NB4 (cell line): ENCODE results near the gene SLC39A11.
A peak's percentile ranks its signal among the peaks of the same experiment; 100 is the strongest.

Experiments
- DNase-seq: peaks from one replicate; pipeline ENCODE4 v3.0.0; 2010; ENCODE audit warnings: low read depth
- H3K4me3 ChIP-seq: one replicate; pipeline ENCODE4 v1.5.1; 2011; ENCODE audit warnings: mild to moderate bottlenecking, low read depth, low read length, moderate library complexity
- CTCF ChIP-seq: IDR thresholded peaks from one replicate; pipeline ENCODE4 v1.5.1; 2012; ENCODE audit warnings: low read depth, low read length
- MAX ChIP-seq: IDR thresholded peaks from 2 replicates; pipeline ENCODE4 v1.6.1; 2011; ENCODE audit warnings: low read depth, low read length
- MYC ChIP-seq: IDR thresholded peaks from 2 replicates; pipeline ENCODE4 v1.6.1; 2011; ENCODE audit warnings: low read depth, low read length
- POLR2A ChIP-seq: IDR thresholded peaks from 2 replicates; pipeline ENCODE4 v1.6.1; 2011; ENCODE audit warnings: mild to moderate bottlenecking; ENCODE audit not compliant: insufficient read length; ENCODE audit errors: extremely low read depth

The SLC39A11 gene

GRCh38 chr17:72982680-72983079, 109.8 kb downstream of the SLC39A11 start:
- TF ChIP-seq POLR2A, result no peak
- TF ChIP-seq CTCF, result no peak
- no peak for TF ChIP-seq MYC
- TF ChIP-seq MAX, result no peak
- DNase-seq, result no peak
- H3K4me3 ChIP-seq, result no peak overlapping the region

- TF ChIP-seq MYC, result no peak
- DNase-seq, result peak; percentile 30
- H3K4me3 ChIP-seq, result peak overlapping the region; percentile 2
Observed at GRCh38 chr17:72978593-72979218, 113.8 kb downstream of the SLC39A11 start.

GRCh38 chr17:72977771-72978417, 114.6 kb downstream of the SLC39A11 start:
- TF ChIP-seq MAX, result no peak
- TF ChIP-seq POLR2A, result no peak
- no peak for TF ChIP-seq MYC
- TF ChIP-seq CTCF, result no peak
- H3K4me3 ChIP-seq, result peak overlapping the region; percentile 17
- DNase-seq, result peak; percentile 81

GRCh38 chr17:72976971-72977770, 115.3 kb downstream of the SLC39A11 start:
- peak; percentile 89 for DNase-seq
- TF ChIP-seq POLR2A (no peak), MYC (no peak), CTCF (no peak), MAX (no peak)
- H3K4me3 ChIP-seq, result peak overlapping the region; percentile 17

GRCh38 chr17:72975509-72975908, 117.0 kb downstream of the SLC39A11 start:
- TF ChIP-seq CTCF, result no peak
- TF ChIP-seq MYC, result no peak
- TF ChIP-seq POLR2A, result no peak
- no peak for TF ChIP-seq MAX
- no peak for DNase-seq
- H3K4me3 ChIP-seq, result no peak overlapping the region

- DNase-seq, result no peak
- TF ChIP-seq MAX, result no peak
- no peak for TF ChIP-seq POLR2A
- TF ChIP-seq CTCF, result no peak
- TF ChIP-seq MYC, result no peak
- no peak overlapping the region for H3K4me3 ChIP-seq
Observed at GRCh38 chr17:72974605-72975232, 117.8 kb downstream of the SLC39A11 start.
